Esophagus squamous epithelium (tissue), 4 donors: ENCODE results near the gene AQP5.

Source experiments
- POLR2A ChIP-seq, 4 donors: fragments of 450-650 bp; IDR thresholded peaks; one replicate each; pipeline ENCODE4 v1.6.1; 2017; ENCODE audit warnings: antibody characterized with exemption in 4 of 4, mild to moderate bottlenecking in 4 of 4, moderate library complexity in 3 of 4
- TF ChIP-seq, protein P1 (sequence below), 6 experiments: fragments of 450-650 bp in 4 of 6; fragments of 200-600 bp in 2 of 6; sonication (generic) in 2 of 6; IDR thresholded peaks; one replicate each; pipeline ENCODE4 v1.5.1; 2016 to 2019; ENCODE audit warnings: antibody characterized with exemption in 6 of 6, mild to moderate bottlenecking in 4 of 6, moderate library complexity in 4 of 6

DNA sequence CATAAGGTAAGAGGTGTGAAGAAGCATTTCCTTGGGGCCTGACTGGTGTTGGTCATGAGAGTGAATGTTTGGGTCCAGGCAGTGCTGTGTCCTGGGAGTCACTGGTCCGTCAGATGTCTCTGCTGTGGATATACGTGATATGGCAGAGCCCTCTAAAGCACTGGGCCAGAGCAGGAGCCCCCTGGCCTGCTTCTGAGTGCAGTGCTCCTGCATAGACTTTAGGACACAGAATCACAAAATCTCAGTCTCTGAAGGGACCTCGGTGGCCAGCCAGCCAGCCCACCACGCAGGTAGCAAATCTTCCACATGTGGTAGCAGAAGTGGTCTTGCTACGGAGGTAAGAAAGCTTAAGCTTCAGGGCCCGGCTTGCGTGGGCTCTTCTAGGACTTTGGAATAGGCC, 29.6 kb upstream of the AQP5 start:
- TF ChIP-seq POLR2A (IDR thresholded peaks at IDR 0.05): no peak
- TF ChIP-seq, protein P1, sequence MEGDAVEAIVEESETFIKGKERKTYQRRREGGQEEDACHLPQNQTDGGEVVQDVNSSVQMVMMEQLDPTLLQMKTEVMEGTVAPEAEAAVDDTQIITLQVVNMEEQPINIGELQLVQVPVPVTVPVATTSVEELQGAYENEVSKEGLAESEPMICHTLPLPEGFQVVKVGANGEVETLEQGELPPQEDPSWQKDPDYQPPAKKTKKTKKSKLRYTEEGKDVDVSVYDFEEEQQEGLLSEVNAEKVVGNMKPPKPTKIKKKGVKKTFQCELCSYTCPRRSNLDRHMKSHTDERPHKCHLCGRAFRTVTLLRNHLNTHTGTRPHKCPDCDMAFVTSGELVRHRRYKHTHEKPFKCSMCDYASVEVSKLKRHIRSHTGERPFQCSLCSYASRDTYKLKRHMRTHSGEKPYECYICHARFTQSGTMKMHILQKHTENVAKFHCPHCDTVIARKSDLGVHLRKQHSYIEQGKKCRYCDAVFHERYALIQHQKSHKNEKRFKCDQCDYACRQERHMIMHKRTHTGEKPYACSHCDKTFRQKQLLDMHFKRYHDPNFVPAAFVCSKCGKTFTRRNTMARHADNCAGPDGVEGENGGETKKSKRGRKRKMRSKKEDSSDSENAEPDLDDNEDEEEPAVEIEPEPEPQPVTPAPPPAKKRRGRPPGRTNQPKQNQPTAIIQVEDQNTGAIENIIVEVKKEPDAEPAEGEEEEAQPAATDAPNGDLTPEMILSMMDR (IDR thresholded peaks at IDR 0.05): no peak
